Right lobe of liver (tissue), 4 donors: ENCODE measurements around the gene PNMA5.

ENCODE experiments used
- POLR2A ChIP-seq: fragments of 450-650 bp; IDR thresholded peaks from one replicate; pipeline ENCODE4 v1.6.1; 2017; ENCODE audit warnings: antibody characterized with exemption, mild to moderate bottlenecking
- TF ChIP-seq, protein P1 (sequence below), 4 donors: fragments of 200-600 bp in 3 of 4; fragments of 450-650 bp in 1 of 4; IDR thresholded peaks; one replicate each; pipeline versions ENCODE4 v1.5.1 to v1.8.0; 2016 to 2022; ENCODE audit warnings: antibody characterized with exemption in 4 of 4, mild to moderate bottlenecking in 2 of 4
- donor health status: DM: no; HTN: no; CAD: no.
- donor health status: DM: no; HTN: no; CAD: no.
- donor health status: DM: no; HTN: yes; CAD: no.

DNA sequence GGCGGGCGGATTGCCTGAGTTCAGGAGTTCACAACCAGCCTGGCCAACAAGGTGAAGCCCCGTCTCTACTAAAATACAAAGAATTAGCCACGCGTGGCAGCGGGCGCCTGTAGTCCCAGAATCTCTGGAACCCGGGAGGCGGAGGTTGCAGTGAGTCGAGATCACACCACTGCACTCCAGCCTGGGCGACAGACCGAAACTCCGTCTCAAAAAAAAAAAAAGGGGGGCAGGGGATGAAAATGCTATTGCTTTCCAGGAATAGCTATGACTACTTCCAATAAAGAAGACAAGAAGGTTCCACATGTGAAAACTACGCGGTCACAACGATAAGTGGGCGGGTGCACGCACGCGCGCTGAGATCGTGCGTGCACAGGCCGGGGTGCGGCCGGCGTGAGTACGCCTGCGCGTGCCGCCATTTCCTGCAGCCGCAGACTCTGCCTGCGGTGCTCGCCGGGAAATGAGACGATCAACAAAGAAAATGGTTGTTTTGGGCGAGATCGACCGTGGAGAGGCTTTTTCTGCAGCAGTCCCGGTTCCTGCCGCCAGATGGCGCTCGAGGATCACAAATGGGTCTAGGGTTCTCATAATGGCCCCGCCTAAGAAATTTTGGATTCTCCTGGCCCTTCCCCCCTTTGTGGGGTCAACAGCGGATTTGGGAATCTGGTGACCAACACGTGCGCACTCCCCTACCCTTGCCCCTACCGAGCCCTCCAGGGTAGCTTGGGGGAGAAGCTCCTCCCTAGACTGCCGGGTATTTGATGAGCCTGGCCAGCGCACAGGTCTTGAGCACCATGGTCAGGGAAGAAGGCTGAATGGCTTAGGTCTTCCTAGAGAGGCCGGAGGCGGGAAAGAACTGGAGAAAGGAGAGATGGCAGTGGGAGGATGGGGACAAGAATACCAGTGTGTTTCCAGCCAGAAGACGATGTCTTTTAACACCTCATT is 35.1 kb downstream of the PNMA5 start:
- TF ChIP-seq, protein P1, sequence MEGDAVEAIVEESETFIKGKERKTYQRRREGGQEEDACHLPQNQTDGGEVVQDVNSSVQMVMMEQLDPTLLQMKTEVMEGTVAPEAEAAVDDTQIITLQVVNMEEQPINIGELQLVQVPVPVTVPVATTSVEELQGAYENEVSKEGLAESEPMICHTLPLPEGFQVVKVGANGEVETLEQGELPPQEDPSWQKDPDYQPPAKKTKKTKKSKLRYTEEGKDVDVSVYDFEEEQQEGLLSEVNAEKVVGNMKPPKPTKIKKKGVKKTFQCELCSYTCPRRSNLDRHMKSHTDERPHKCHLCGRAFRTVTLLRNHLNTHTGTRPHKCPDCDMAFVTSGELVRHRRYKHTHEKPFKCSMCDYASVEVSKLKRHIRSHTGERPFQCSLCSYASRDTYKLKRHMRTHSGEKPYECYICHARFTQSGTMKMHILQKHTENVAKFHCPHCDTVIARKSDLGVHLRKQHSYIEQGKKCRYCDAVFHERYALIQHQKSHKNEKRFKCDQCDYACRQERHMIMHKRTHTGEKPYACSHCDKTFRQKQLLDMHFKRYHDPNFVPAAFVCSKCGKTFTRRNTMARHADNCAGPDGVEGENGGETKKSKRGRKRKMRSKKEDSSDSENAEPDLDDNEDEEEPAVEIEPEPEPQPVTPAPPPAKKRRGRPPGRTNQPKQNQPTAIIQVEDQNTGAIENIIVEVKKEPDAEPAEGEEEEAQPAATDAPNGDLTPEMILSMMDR (IDR thresholded peaks at IDR 0.05), result peak; percentile 94 to 98 (median 96)
- no peak for TF ChIP-seq POLR2A
